AG04449 (cell line): ENCODE measurements around the gene MSH2.
"Not testable (repeated sequence)": the region's sequence is repeated elsewhere in the genome, so short reads cannot be mapped to it uniquely, and the experiment has no call there.

Source experiments
- CTCF ChIA-PET: fragments of 350-600 bp; formaldehyde crosslinking; extraction: SDS; loops from one replicate; lab custom pipeline; 2021; ENCODE audit warnings: antibody characterized with exemption; lab: Yijun Ruan, JAX
- POLR2A ChIA-PET: fragments of 400-600, 350-600 bp; formaldehyde crosslinking; extraction: SDS; loops from one replicate; lab custom pipeline; 2020; ENCODE audit warnings: antibody characterized with exemption, inconsistent platforms; lab: Yijun Ruan, JAX
- DNase-seq: peaks from one replicate; pipeline ENCODE4 v3.0.0-alpha.2; 2010; ENCODE audit warnings: low read depth, low spot score
- H3K4me3 ChIP-seq: 2 replicates; pipeline ENCODE4 v1.5.1; 2011; ENCODE audit warnings: low read depth, mild to moderate bottlenecking, control low read depth, low read length
- TF ChIP-seq, protein P1 (sequence below): IDR thresholded peaks from one replicate; pipeline ENCODE4 v1.5.1; 2011; ENCODE audit warnings: mild to moderate bottlenecking, moderate library complexity, low read length, control low read depth, inconsistent platforms; ENCODE audit not compliant: insufficient read depth; ENCODE audit errors: missing control alignments

MSH2 gene

GRCh38 chr2:47404356-47404755 is 1.4 kb downstream of the MSH2 start:
- CTCF ChIA-PET, result interaction anchor here (0.9 to 3.7 kb wide), 4 partner anchors 16 to 363 kb away, joined by 4 to 19 read pairs (median 8); no protein-coding TSS in a partner anchor
- TF ChIP-seq, protein P1, sequence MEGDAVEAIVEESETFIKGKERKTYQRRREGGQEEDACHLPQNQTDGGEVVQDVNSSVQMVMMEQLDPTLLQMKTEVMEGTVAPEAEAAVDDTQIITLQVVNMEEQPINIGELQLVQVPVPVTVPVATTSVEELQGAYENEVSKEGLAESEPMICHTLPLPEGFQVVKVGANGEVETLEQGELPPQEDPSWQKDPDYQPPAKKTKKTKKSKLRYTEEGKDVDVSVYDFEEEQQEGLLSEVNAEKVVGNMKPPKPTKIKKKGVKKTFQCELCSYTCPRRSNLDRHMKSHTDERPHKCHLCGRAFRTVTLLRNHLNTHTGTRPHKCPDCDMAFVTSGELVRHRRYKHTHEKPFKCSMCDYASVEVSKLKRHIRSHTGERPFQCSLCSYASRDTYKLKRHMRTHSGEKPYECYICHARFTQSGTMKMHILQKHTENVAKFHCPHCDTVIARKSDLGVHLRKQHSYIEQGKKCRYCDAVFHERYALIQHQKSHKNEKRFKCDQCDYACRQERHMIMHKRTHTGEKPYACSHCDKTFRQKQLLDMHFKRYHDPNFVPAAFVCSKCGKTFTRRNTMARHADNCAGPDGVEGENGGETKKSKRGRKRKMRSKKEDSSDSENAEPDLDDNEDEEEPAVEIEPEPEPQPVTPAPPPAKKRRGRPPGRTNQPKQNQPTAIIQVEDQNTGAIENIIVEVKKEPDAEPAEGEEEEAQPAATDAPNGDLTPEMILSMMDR, result no peak
- no peak overlapping the region for H3K4me3 ChIP-seq
- no peak for DNase-seq
- POLR2A ChIA-PET, result no interaction called here

GRCh38 chr2:47405757-47406156 is 2.8 kb downstream of the MSH2 start:
- H3K4me3 ChIP-seq, result no peak overlapping the region
- ChIA-PET POLR2A (no interaction called here), CTCF (interaction anchor here (2.3 kb wide), 1 partner anchor 361 kb away, joined by 9 read pairs; no protein-coding TSS in a partner anchor)
- TF ChIP-seq, protein P1, result no peak
- DNase-seq, result no peak

GRCh38 chr2:47406649-47407330 is 3.8 kb downstream of the MSH2 start:
- H3K4me3 ChIP-seq, POLR2A ChIA-PET: not testable (repeated sequence)
- CTCF ChIA-PET, result interaction anchor here (1.0 to 2.7 kb wide), 2 partner anchors 19 to 361 kb away, joined by 4 to 8 read pairs; no protein-coding TSS in a partner anchor

GRCh38 chr2:47407976-47408375 is 5.0 kb downstream of the MSH2 start:
- DNase-seq, H3K4me3 ChIP-seq, POLR2A ChIA-PET: not testable (repeated sequence)
- CTCF ChIA-PET, result interaction anchor here (2.7 kb wide), 1 partner anchor 20 kb away, joined by 8 read pairs; no protein-coding TSS in a partner anchor

More at GRCh38 chr2:47406649-47407330, 3.8 kb downstream of the MSH2 start:
- DNase-seq, result not testable (repeated sequence)

- ChIA-PET POLR2A (no interaction called here), CTCF (interaction anchor here (0.6 to 1.1 kb wide), 3 partner anchors 27 to 79 kb away, joined by 3 to 4 read pairs (median 3); no protein-coding TSS in a partner anchor)
- DNase-seq, result no peak
- H3K4me3 ChIP-seq, result no peak overlapping the region
- TF ChIP-seq, protein P1, result no peak
These were observed 11.9 kb downstream of the MSH2 start for GRCh38 chr2:47414682-47415458.

GRCh38 chr2:47420214-47420613 is 17.3 kb downstream of the MSH2 start:
- no peak overlapping the region for H3K4me3 ChIP-seq
- POLR2A ChIA-PET, result no interaction called here
- CTCF ChIA-PET, result no interaction called here
- TF ChIP-seq, protein P1, result no peak
- DNase-seq, result no peak

DNA sequence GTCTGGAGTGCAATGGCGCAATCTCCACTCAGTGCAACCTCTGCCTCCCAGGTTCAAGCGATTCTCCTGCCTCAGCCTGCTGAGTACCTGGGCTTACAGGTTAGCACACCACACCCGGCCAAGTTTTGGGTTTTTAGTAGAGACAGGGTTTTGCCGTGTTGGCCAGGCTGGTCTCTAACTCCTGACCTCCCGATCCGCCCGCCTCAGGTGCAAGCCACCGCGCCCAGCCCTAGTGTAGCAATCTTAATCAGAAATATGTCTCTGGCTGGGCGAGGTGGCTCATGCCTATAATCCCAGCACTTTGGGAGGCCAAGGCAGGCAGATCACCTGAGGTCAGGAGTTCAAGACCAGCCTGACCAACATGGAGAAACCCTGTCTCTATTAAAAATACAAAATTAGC is 17.7 kb downstream of the MSH2 start:
- H3K4me3 ChIP-seq, DNase-seq, POLR2A ChIA-PET: not testable (repeated sequence)
- CTCF ChIA-PET, result interaction anchor here (2.8 kb wide), 1 partner anchor 347 kb away, joined by 13 read pairs; no protein-coding TSS in a partner anchor
